ENCODE measurements around the gene WHRN.

Gene WHRN

GRCh38 chr9:114446672-114447450, 58.4 kb downstream of the WHRN start:
- DNase-seq = no peak

GRCh38 chr9:114446036-114446435, 59.2 kb downstream of the WHRN start:
- no peak for DNase-seq

- no peak for DNase-seq
Measured at GRCh38 chr9:114445616-114446015, 59.7 kb downstream of the WHRN start.

- no peak for DNase-seq
Measured at GRCh38 chr9:114442022-114442421, 63.3 kb downstream of the WHRN start.

GRCh38 chr9:114437401-114437893, 67.8 kb downstream of the WHRN start:
- no peak for DNase-seq

GRCh38 chr9:114434878-114435311, 70.4 kb downstream of the WHRN start:
- no peak for DNase-seq

- DNase-seq = no peak
Measured at GRCh38 chr9:114433720-114434255, 71.5 kb downstream of the WHRN start.

- no peak for DNase-seq
Measured at GRCh38 chr9:114433086-114433485, 72.2 kb downstream of the WHRN start.

- DNase-seq = no peak
Measured at GRCh38 chr9:114432323-114433067, 72.8 kb downstream of the WHRN start.

- DNase-seq = no peak
Measured at GRCh38 chr9:114431770-114432169, 73.5 kb downstream of the WHRN start.

- no peak for DNase-seq
Measured at GRCh38 chr9:114431003-114431402, 74.3 kb downstream of the WHRN start.

- DNase-seq = no peak
Measured at GRCh38 chr9:114430457-114430856, 74.8 kb downstream of the WHRN start.

GRCh38 chr9:114429488-114429887, 75.8 kb downstream of the WHRN start:
- DNase-seq = no peak

- DNase-seq = no peak
Measured at GRCh38 chr9:114428466-114428865, 76.8 kb downstream of the WHRN start.

GRCh38 chr9:114427644-114428043, 77.6 kb downstream of the WHRN start:
- no peak for DNase-seq

- no peak for DNase-seq
Measured at GRCh38 chr9:114426046-114426948, 79.0 kb downstream of the WHRN start.

GRCh38 chr9:114425126-114425525, 80.1 kb downstream of the WHRN start:
- no peak for DNase-seq

GRCh38 chr9:114424126-114424525, 81.1 kb downstream of the WHRN start:
- DNase-seq = no peak

- DNase-seq = no peak
Measured at GRCh38 chr9:114423181-114423580, 82.1 kb downstream of the WHRN start.

GRCh38 chr9:114421147-114421546, 84.1 kb downstream of the WHRN start:
- DNase-seq = no peak

GRCh38 chr9:114419796-114420195, 85.5 kb downstream of the WHRN start:
- DNase-seq = no peak

- no peak for DNase-seq
Measured at GRCh38 chr9:114418053-114418452, 87.2 kb downstream of the WHRN start.

GRCh38 chr9:114417511-114417910, 87.8 kb downstream of the WHRN start:
- no peak for DNase-seq
